Measurements from ENCODE around the gene HS6ST1. TPM values are rescaled to one million over a fixed set of nuclear protein-coding genes. Genes with fewer than 3 reads are reported as not detected.

Gene HS6ST1
- total and polyA plus RNA-seq, 10 donors: 7.2 to 99.5 (median 57.0) TPM

DNA sequence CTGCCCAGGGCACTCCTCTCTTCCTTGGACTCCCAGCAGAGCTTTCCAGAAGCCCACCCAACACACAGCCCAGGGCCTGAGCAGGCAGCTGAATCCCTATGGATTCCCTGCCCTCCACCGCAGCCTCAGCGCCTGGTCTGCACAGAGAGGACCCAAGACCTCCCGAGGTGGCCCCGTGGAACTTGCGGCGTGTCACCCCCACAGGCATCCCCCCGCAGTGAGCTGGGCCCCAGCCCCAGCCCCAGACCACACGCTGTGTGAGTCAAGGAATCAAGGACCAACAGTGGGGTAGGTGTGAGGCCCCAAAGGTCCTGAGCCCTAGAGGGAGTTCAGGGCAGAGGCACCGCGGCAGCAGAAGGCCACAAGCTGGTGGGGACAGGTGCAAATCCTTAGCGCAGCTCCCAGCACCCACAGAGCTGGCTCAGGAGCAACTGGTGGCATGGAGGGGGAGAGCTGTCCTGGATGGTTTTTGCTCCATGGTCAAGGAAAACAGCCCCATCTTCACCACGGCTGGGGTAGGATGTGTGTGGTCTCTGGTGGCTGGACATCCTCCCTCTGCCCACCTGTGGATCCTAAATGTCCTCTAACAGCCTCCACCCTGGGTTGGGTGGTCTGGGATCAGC is 8.5 kb downstream of the HS6ST1 start:
- Histone ChIP-seq H3K27me3 (replicated peaks in 1 of 7) (no peaks in the 10 kb centered on the region), H3K4me1 (peaks cover 42 to 100% (median 98%) of the 10 kb centered on the region in 6 donors), H3K27ac (peak overlapping the region in 6 of 8 donors; percentile 4 to 78 (median 68)), H3K9me3 (no peaks in the 10 kb centered on the region), H3K36me3 (peaks cover 0 to 47% (median 0%) of the 10 kb centered on the region in 6 donors), H3K4me3 (no peak overlapping the region)
- intact Hi-C loops (cut with DNase I; ENCODE audit: low total_unique reads): loop anchor here (10.0 kb wide), 1 partner anchor 1535 kb away; no protein-coding TSS in a partner anchor
- peak; percentile 78 for DNase-seq
- TF ChIP-seq POLR2AphosphoS5 (IDR thresholded peaks at IDR 0.05) (no peak), POLR2A (IDR thresholded peaks at IDR 0.05) (no peak), CTCF (IDR thresholded peaks at IDR 0.05 in 8 of 11, conservative IDR thresholded peaks at IDR 0.05 in 3 of 11) (no peak)
- 91 to 95% (median 93%) methylated on average over 7 to 12 of the region's 12 CpGs for WGBS, 5 donors

DNA sequence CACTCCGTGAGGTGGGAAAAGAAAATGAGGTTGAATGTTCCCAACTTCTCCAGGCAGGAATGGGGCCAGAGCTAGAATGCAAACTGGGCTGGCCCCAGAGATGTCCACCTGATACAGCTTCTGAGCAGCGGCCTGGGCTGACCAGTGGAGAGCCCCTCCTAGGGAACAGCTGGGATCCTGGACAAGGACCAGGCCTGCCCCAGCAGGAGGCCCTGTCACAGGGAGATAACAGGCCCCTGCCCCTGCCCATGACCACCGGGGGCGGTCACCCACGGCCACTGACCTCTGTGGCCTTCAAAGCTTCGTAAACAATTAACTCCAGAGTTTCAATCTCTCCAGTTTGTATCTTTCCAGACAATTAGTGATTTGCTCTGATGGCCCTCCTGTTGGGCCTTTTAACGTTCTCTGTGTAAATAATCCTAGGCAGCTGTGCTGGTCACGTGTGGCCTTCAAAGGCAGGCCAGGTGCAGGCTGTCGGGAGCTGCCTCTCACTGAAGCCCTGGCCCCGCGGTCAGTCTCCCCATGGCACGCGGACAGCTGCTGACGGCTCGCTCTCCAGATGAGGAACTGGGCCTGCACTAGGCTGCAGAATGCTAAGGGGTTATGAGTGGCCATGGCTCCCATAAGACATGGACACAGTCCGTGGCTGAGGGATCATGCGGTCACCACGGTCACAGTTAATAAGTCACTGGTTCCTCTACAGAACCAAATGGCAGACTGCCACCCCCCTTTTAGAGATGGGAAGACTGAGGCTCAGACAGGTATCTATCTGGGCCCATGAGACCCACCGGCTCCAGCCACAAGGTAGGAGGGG is 9.2 kb downstream of the HS6ST1 start:
- Histone ChIP-seq H3K27ac (peak overlapping the region in 7 of 8 donors; percentile 4 to 78 (median 65)), H3K36me3 (peaks cover 0 to 40% (median 0%) of the 10 kb centered on the region in 6 donors), H3K9me3 (no peaks in the 10 kb centered on the region), H3K4me1 (peaks cover 37 to 100% (median 98%) of the 10 kb centered on the region in 6 donors), H3K27me3 (replicated peaks in 1 of 7) (no peaks in the 10 kb centered on the region), H3K4me3 (no peak overlapping the region)
- 47 to 72% (median 63%) methylated on average over 14 to 19 of the region's 19 CpGs for WGBS, 5 donors
- peak; percentile 72 to 80 (median 73) for TF ChIP-seq POLR2AphosphoS5 (IDR thresholded peaks at IDR 0.05)
- no peak for TF ChIP-seq POLR2A (IDR thresholded peaks at IDR 0.05)
- intact Hi-C loops (cut with DNase I; ENCODE audit: low total_unique reads): loop anchor here (10.0 kb wide), 1 partner anchor 1535 kb away; no protein-coding TSS in a partner anchor
- peak; percentile 80 for DNase-seq

GRCh38 chr2:128308889-128309279 is 9.8 kb downstream of the HS6ST1 start:
- DNase-seq: peak; percentile 58
- Histone ChIP-seq H3K27ac (peak overlapping the region in 6 of 8 donors; percentile 4 to 78 (median 68)), H3K4me1 (peaks cover 31 to 100% (median 98%) of the 10 kb centered on the region in 6 donors), H3K36me3 (peaks cover 0 to 34% (median 0%) of the 10 kb centered on the region in 6 donors), H3K9me3 (no peaks in the 10 kb centered on the region), H3K4me3 (no peak overlapping the region), H3K27me3 (replicated peaks in 1 of 7) (no peaks in the 10 kb centered on the region)
- no peak for TF ChIP-seq POLR2AphosphoS5 (IDR thresholded peaks at IDR 0.05)
- TF ChIP-seq POLR2A (IDR thresholded peaks at IDR 0.05): no peak
- TF ChIP-seq CTCF (IDR thresholded peaks at IDR 0.05 in 8 of 11, conservative IDR thresholded peaks at IDR 0.05 in 3 of 11): no peak
- 52 to 90% (median 74%) methylated on average over 2 of the region's 2 CpGs for WGBS, 5 donors
- intact Hi-C loops (cut with DNase I; ENCODE audit: low total_unique reads): no loop called here

DNA sequence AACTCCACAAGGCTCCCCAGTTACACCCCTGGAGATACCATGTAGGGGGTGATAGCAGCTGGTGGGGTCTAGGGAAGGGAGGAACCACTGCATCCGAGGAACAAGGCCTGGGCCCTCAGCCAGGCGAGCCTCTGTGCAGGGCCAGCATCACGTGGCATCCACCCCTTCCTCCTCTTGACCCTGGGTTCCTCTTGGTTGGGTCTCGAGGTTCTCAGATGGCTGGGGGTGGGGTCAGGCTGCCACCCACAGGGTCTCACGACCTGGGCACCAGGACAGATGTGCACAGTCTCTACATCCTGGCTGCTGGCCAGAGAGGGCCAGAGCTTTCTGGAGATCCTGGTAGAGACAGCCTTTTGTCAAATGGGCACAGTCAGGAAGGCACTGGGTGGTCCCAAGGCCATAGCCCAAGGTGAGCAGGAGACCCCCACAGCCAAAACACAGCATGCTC is 10.4 kb downstream of the HS6ST1 start:
- H3K9me3 ChIP-seq: no peaks in the 10 kb centered on the region
- no peak for TF ChIP-seq CTCF (IDR thresholded peaks at IDR 0.05 in 8 of 11, conservative IDR thresholded peaks at IDR 0.05 in 3 of 11)
- peak; percentile 36 to 77 (median 67) for TF ChIP-seq POLR2AphosphoS5 (IDR thresholded peaks at IDR 0.05)
- TF ChIP-seq POLR2A (IDR thresholded peaks at IDR 0.05): no peak
- peak; percentile 83 for DNase-seq
- no peaks in the 10 kb centered on the region for H3K27me3 ChIP-seq (replicated peaks in 1 of 7)
- WGBS, 5 donors: 16 to 60% (median 22%) methylated on average over 1 to 5 of the region's 5 CpGs
- peaks cover 31 to 100% (median 96%) of the 10 kb centered on the region in 6 donors for H3K4me1 ChIP-seq
- peaks cover 0 to 32% (median 0%) of the 10 kb centered on the region in 6 donors for H3K36me3 ChIP-seq
- no peak overlapping the region for H3K4me3 ChIP-seq
- H3K27ac ChIP-seq: peak overlapping the region in 6 of 8 donors; percentile 7 to 78 (median 68)
- intact Hi-C loops (cut with DNase I; ENCODE audit: low total_unique reads): no loop called here

All from spleen (tissue), 11 donors.